ENCODE results near the gene HSFX3.
A peak's percentile ranks its signal among the peaks of the same experiment; 100 is the strongest.
"Not testable (repeated sequence)": the region's sequence is repeated elsewhere in the genome, so short reads cannot be mapped to it uniquely, and the experiment has no call there.

The HSFX3 gene

DNA sequence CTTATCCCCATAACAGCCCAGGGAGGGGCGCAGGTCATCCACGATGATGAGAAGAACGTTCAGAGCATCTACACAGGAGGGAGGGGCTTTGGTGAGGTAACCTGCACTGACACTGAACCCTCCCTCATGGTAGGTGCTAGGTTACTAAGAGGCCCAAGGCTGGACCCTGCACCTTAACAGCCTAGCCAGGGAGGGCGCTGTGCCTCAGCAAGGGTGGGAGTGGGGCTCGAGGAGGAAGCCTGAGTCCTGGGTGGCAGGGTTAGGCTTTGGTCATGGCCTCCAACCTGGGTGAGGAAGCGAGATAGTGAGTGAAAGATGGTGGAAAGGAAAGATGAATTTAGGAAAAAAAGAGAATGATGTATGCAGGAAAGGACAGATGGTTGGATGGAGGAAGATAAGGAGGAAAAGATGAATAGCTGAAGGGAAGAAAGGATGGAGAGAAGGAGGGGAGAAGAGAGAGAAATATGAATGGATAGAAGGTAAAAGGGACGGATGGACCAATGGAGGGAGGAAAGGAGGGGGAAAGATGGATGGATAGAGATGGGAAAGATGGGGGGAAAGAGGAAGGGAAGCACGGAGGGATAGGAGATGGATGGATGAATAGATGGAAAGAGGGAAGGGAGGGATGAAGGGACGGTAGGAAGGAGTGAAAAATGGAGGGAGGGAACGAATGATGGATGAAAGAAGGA lies 45.4 kb downstream of the HSFX3 start:
- H3K4me3 ChIP-seq (replicated peaks; ENCODE audit: insufficient read depth, low read length) = peak overlapping the region; percentile 36
- TF ChIP-seq GABPA (IDR thresholded peaks at IDR 0.05; ENCODE audit: low read depth) = no peak
- H3K27me3 ChIP-seq (ENCODE audit: insufficient read depth, poor library complexity, severe bottlenecking) = no peaks in the 10 kb centered on the region
- no peak for DNase-seq (ENCODE audit: low read depth in 1 of 2, low spot score in 1 of 2)
- H3K27ac ChIP-seq (replicated peaks) = peak overlapping the region; percentile 82

DNA sequence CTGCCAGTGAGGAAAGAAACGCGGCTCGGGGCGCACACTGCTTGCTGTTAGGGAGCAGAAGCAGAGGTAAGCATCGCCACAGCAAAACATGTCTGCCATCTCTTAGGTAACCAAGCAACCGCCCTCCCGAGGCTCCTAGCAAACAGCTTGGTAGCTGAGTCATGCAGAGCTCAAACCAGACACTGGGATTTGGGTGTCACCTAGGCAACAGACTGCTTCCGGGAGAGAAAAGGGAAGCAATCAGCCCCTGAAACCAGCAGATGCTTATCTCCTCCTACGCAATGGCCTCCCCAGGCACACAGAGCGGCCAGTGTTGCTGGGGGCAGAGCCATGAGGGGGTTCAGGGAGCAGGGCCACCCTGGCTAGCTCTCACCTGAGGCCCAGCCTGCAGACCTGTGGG lies 46.3 kb downstream of the HSFX3 start:
- H3K4me3 ChIP-seq (replicated peaks; ENCODE audit: insufficient read depth, low read length); H3K27me3 ChIP-seq (ENCODE audit: insufficient read depth, poor library complexity, severe bottlenecking): not testable (repeated sequence)
- peak overlapping the region; percentile 82 for H3K27ac ChIP-seq (replicated peaks)
- peak; percentile 42 to 82 for DNase-seq (ENCODE audit: low read depth in 1 of 2, low spot score in 1 of 2)
- 0 out of 2 replicates have a peak, but pooled peaks have one; percentile 28 for TF ChIP-seq POLR2AphosphoS5 (IDR thresholded peaks at IDR 0.05; ENCODE audit: low read depth)

DNA sequence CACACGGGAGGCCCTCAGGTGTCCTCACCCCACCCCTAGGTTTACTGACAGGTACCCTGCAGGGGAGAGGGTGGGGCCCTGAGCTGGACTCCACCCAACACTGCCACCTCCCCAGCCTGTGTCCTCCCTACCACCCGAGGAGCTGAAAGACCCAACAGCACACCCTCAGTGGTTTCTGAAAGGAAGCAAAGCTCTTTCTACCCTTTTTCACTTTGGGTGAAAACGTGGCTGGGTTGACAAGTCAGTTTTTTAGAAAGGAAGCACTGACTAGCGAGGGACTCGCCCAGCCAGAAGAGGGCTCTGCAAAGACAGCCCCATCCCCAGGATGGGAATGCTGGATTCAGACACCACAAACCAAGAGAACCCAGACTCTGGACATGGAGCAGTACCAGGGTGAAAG lies 46.8 kb downstream of the HSFX3 start:
- peak overlapping the region; percentile 67 for H3K27ac ChIP-seq (replicated peaks)
- H3K4me3 ChIP-seq (replicated peaks; ENCODE audit: insufficient read depth, low read length) = not testable (repeated sequence)

DNA sequence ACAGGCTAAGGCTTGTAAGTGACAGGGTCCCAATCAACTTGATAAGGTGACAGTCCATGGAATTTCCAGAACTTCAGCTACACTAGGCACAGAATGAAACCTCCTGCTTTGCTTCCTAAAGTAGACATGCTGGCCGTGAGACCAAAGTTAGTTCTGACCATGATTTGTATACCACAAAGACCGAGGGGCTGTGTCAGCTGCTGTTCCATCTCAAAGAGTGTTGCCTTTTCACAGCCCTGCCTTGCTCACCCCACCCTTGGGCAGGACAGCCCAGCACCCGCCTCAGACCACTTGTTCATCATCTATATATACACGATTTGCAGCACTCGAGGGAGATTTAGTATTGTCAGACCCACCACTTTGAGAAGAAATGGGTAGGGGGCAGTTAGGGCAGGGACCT lies 50.0 kb downstream of the HSFX3 start:
- no peak overlapping the region for H3K4me3 ChIP-seq (replicated peaks; ENCODE audit: insufficient read depth, low read length)
- no peak overlapping the region for H3K27ac ChIP-seq (replicated peaks)
- DNase-seq (ENCODE audit: low read depth in 1 of 2, low spot score in 1 of 2) = no peak
- TF ChIP-seq, protein P1, sequence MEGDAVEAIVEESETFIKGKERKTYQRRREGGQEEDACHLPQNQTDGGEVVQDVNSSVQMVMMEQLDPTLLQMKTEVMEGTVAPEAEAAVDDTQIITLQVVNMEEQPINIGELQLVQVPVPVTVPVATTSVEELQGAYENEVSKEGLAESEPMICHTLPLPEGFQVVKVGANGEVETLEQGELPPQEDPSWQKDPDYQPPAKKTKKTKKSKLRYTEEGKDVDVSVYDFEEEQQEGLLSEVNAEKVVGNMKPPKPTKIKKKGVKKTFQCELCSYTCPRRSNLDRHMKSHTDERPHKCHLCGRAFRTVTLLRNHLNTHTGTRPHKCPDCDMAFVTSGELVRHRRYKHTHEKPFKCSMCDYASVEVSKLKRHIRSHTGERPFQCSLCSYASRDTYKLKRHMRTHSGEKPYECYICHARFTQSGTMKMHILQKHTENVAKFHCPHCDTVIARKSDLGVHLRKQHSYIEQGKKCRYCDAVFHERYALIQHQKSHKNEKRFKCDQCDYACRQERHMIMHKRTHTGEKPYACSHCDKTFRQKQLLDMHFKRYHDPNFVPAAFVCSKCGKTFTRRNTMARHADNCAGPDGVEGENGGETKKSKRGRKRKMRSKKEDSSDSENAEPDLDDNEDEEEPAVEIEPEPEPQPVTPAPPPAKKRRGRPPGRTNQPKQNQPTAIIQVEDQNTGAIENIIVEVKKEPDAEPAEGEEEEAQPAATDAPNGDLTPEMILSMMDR (IDR thresholded peaks at IDR 0.05; ENCODE audit: insufficient read depth, low read length) = no peak
- TF ChIP-seq, protein P2, sequence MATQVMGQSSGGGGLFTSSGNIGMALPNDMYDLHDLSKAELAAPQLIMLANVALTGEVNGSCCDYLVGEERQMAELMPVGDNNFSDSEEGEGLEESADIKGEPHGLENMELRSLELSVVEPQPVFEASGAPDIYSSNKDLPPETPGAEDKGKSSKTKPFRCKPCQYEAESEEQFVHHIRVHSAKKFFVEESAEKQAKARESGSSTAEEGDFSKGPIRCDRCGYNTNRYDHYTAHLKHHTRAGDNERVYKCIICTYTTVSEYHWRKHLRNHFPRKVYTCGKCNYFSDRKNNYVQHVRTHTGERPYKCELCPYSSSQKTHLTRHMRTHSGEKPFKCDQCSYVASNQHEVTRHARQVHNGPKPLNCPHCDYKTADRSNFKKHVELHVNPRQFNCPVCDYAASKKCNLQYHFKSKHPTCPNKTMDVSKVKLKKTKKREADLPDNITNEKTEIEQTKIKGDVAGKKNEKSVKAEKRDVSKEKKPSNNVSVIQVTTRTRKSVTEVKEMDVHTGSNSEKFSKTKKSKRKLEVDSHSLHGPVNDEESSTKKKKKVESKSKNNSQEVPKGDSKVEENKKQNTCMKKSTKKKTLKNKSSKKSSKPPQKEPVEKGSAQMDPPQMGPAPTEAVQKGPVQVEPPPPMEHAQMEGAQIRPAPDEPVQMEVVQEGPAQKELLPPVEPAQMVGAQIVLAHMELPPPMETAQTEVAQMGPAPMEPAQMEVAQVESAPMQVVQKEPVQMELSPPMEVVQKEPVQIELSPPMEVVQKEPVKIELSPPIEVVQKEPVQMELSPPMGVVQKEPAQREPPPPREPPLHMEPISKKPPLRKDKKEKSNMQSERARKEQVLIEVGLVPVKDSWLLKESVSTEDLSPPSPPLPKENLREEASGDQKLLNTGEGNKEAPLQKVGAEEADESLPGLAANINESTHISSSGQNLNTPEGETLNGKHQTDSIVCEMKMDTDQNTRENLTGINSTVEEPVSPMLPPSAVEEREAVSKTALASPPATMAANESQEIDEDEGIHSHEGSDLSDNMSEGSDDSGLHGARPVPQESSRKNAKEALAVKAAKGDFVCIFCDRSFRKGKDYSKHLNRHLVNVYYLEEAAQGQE (IDR thresholded peaks at IDR 0.05; ENCODE audit: insufficient replicate concordance, low read depth) = no peak
- TF ChIP-seq POLR2AphosphoS5 (IDR thresholded peaks at IDR 0.05; ENCODE audit: low read depth) = no peak
- TF ChIP-seq SPI1 (IDR thresholded peaks at IDR 0.05; ENCODE audit: borderline replicate concordance, low read depth) = no peak
- TF ChIP-seq GABPA (IDR thresholded peaks at IDR 0.05; ENCODE audit: low read depth) = no peak
- no peaks in the 10 kb centered on the region for H3K27me3 ChIP-seq (ENCODE audit: insufficient read depth, poor library complexity, severe bottlenecking)

More for the DNA sequence above, 46.8 kb downstream of the HSFX3 start:
- DNase-seq (ENCODE audit: low read depth in 1 of 2, low spot score in 1 of 2); H3K27me3 ChIP-seq (ENCODE audit: insufficient read depth, poor library complexity, severe bottlenecking): not testable (repeated sequence)

DNA sequence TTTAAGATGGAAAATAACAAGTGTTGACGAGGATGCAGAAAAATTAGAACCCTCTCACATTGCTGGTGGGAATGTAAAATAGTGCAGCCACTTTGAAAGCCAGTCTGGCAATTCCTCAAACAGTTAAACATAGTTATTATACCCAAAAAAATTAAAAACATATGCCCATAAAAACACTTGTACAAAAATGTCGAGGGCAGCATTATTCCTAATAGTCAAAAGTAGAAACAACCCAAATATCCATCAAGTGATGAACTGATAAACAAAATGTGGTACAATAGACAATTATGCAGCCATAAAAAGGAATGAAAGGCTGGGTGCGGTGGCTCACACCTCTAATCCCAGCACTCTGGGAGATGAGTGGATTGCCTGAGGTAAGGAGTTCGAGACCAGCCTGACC lies 51.0 kb downstream of the HSFX3 start:
- TF ChIP-seq GABPA (IDR thresholded peaks at IDR 0.05; ENCODE audit: low read depth) (no peak), POLR2AphosphoS5 (IDR thresholded peaks at IDR 0.05; ENCODE audit: low read depth) (no peak), SPI1 (IDR thresholded peaks at IDR 0.05; ENCODE audit: borderline replicate concordance, low read depth) (no peak)
- TF ChIP-seq, protein P2 (IDR thresholded peaks at IDR 0.05; ENCODE audit: insufficient replicate concordance, low read depth) = no peak
- TF ChIP-seq, protein P1 (IDR thresholded peaks at IDR 0.05; ENCODE audit: insufficient read depth, low read length) = no peak
- H3K4me3 ChIP-seq (replicated peaks; ENCODE audit: insufficient read depth, low read length) = no peak overlapping the region
- no peaks in the 10 kb centered on the region for H3K27me3 ChIP-seq (ENCODE audit: insufficient read depth, poor library complexity, severe bottlenecking)
- DNase-seq (ENCODE audit: low read depth in 1 of 2, low spot score in 1 of 2) = no peak
- no peak overlapping the region for H3K27ac ChIP-seq (replicated peaks)
